Activated T-helper 9 cell treated with anti-CD3 and anti-CD28 coated beads, Interleukin-2, amount 50 U/mL, for 16 hours (primary cell): ENCODE measurements around the gene DAND5.
"Not testable (repeated sequence)": the region's sequence is repeated elsewhere in the genome, so short reads cannot be mapped to it uniquely, and the experiment has no call there.

Source experiments
- DNase-seq: peaks from one replicate; pipeline ENCODE4 v3.0.0-alpha.2; 2020; ENCODE audit warnings: low read depth

DAND5 gene

DNA sequence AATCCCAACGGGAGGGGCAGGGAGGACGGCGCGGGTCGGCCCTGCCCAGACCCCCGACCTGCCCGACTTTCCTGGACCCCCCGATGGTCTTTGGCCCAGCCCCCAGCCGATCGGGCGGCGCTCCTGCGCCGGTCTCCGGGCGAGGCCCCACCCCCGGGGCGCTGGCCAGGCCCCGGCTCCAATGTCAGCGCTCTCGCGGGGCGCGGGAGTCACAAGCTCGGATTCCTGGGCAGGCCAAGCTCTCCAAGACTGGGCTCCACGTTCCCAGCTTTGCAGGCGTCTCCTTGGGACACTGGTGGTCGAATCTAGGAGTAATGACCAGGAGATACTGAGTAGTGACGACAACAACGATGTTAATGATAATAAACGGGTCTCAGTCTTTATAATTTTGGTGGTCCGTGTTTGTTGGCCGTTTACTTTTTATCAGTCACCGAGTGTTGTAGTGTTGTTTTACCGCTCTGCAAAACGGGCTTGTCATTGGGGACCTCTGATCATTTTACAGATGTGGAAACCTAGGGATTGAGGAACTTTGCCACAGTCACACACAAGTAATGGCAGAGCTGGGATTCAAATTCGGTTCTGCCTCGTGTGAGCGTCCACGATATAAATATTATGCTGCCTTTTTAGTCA is 23.2 kb upstream of the DAND5 start:
- DNase-seq = peak; percentile 41

DNA sequence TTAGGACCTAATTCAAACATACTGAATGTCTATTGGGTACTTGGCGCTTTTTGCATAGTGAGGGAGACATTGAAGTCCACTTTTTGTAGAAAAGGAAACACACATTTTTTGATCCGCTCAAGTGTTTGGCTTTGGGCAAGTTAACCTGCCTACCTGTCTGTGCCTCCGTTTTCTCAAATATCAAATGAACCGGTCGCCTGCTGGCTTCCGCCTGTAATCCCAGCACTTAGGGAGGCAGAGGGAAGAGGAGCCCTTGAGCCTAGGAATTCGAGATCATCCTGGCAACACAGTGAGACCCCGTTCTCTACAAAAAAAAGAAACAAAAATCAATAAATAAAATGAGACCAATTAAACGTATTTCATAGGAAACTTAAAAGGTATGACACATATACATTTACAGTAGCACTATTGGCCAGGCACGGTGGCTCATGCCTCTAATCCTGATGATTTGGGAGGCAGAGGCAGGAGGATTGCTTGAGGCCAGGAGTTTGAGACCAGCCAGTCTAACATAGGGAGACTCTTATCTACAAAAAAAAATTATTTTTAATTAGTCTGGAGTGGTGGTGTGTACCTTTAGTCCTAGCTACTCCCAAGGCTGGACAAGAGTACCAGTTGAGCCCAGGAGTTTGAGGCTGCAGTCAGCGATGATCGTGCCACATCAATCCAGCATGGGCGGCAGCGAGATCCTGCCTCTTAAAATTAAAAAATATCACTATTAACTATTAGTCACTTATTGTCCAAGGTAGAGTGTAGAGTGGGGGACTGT is 22.5 kb upstream of the DAND5 start:
- DNase-seq = no peak

DNA sequence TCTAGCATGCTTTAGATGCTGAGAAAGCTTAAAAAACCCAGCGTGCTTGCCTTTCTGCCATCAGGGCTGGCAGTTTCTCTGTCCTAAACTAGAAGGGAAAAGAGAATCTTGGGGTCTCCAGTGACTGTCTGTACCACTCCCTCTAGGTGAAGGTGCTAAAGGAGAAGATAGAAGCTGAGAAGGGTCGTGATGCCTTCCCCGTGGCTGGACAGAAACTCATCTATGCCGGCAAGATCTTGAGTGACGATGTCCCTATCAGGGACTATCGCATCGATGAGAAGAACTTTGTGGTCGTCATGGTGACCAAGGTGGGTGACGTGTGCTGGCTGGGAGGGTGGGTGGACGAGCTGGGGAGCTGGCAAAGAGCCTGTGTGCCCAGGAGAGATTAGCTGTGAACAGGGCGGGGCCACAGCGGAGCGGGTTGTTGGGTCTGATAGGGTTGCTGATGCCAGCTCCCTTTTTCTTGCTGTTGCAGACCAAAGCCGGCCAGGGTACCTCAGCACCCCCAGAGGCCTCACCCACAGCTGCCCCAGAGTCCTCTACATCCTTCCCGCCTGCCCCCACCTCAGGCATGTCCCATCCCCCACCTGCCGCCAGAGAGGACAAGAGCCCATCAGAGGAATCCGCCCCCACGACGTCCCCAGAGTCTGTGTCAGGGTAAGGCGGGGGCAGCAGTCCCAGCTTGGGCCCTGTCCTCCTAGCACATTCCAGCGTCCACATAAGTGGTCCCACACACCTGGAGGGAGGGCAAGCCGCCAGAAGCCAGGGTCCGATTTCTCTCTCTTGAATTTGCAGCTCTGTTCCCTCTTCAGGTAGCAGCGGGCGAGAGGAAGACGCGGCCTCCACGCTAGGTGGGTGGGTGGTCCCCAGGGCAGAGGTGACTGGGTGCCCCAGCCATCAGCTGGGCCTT is 21.4 kb upstream of the DAND5 start:
- DNase-seq = no peak

DNA sequence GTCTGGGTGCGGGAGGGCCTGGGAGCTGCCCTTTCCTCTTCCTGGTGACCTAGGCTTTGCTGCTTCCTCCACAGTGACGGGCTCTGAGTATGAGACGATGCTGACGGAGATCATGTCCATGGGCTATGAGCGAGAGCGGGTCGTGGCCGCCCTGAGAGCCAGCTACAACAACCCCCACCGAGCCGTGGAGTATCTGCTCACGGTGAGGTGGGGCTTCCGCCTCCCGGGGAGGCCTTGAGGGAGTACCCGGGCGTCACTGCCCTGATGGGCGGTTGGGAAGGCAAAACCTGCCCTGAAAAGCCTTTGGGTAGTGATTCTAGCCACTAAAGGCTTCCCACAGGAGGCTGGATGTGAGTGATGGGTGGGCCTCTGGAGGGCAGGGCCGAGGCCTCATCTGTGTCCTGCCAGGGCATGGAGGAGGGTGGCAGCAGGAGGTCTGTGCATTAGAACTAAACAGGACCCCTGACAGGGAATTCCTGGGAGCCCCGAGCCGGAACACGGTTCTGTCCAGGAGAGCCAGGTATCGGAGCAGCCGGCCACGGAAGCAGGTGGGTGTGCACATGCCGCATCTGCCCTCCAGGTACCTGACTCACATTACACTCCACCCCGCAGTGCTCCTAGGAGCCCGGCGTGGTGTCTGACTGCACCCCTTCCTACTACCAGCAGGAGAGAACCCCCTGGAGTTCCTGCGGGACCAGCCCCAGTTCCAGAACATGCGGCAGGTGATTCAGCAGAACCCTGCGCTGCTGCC is 20.6 kb upstream of the DAND5 start:
- DNase-seq = no peak

GRCh38 chr19:12949363-12950283 is 19.8 kb upstream of the DAND5 start:
- DNase-seq = no peak

DNA sequence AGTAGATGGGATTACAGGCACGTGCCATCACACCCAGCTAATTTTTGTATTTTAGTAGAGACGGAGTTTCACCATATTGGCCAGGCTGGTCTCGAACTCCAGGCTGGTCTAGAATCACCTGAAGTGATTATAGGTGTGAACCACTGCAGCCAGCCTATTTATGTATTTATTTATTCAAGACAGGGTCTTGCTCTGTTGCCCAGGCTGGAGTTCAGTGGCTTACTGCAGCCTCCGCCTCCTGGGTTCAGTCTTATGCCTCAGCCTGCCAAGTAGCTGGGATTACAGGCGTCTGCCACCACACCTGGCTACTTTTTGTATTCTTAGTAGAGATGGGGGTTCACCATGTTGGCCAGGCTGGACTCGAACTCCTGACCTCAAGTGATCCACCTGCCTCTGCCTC is 17.3 kb upstream of the DAND5 start:
- DNase-seq = not testable (repeated sequence)

DNA sequence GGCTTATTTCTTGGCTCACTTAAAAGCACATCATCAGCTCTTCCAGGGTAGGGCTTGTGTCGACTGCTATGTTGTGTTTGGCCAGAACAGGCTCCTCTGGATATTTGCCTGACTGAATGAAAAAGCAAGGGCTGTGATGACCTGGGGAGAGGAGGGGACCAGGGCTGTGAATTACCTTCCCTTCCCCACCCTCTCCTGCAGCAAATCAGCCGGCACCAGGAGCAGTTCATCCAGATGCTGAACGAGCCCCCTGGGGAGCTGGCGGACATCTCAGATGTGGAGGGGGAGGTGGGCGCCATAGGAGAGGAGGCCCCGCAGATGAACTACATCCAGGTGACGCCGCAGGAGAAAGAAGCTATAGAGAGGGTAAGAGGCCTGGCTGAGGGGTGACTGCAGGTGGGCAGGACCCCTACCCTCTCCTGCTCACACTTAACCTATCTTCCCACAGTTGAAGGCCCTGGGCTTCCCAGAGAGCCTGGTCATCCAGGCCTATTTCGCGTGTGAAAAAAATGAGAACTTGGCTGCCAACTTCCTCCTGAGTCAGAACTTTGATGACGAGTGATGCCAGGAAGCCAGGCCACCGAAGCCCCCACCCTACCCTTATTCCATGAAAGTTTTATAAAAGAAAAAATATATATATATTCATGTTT is 16.8 kb upstream of the DAND5 start:
- DNase-seq = no peak

GRCh38 chr19:12953138-12953798 is 16.1 kb upstream of the DAND5 start:
- DNase-seq = no peak

- no peak for DNase-seq
These were observed 15.4 kb upstream of the DAND5 start for GRCh38 chr19:12953799-12954611.

DNA sequence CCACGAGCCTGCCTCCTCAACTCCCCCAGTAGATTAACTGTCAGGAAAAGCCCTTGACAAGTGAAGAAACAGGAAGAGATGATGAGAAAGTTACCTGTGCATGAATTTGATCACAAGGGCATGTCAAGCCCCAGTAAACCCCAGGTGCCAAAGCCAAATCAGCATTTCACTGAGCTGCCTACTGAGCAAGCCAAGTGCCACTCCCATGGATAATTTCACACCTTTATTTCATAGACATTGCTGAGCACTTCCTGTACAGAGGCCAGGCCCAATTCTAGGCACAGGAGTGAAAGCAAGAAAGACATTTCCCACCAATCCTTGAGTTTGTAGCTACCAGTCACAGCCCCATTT is 14.8 kb upstream of the DAND5 start:
- DNase-seq = no peak

DNA sequence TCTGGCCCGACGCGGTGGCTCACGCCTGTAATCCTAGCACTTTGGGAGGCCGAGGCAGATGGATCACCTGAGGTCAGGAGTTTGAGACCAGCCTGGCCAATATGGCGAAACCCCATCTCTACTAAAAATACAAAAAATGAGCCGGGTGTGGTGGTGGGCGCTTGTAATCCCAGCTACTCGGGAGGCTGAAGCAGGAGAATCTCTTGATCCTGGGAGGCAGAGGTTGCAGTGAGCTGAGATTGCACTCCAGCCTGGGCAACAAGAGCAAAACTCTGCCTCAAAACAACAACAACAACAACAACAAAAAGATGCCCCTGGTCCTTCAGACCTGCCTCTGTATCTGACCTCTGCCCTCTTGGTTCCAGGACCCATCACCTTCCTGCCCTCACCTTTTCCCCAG is 13.8 kb upstream of the DAND5 start:
- not testable (repeated sequence) for DNase-seq

DNA sequence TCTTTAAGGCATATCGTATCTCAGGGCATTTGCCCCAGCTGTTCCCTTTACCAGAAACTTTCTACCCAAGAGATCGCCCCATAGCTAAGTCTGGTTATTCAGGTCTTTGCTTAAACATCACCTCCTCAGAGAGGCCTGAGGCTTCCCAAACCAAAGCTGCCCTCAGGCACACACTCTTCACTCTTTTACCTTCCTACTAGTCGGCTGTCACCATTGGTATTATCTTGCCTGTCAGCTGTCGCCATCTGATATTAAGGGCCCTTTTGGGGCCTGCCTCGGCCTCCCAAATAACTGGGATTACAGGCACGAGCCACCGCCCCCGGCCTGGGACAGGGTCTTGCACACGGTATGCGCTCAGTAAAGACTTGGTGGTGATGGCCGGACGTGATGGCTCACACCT is 13.4 kb upstream of the DAND5 start:
- no peak for DNase-seq

- peak; percentile 75 for DNase-seq
These were observed 12.7 kb upstream of the DAND5 start, which contains the start of gene GADD45GIP1 for GRCh38 chr19:12956446-12957388. TSS of gene GADD45GIP1 (minus strand) at chr19:12957223. CDS start at chr19:12957212, 11 bp downstream.

DNA sequence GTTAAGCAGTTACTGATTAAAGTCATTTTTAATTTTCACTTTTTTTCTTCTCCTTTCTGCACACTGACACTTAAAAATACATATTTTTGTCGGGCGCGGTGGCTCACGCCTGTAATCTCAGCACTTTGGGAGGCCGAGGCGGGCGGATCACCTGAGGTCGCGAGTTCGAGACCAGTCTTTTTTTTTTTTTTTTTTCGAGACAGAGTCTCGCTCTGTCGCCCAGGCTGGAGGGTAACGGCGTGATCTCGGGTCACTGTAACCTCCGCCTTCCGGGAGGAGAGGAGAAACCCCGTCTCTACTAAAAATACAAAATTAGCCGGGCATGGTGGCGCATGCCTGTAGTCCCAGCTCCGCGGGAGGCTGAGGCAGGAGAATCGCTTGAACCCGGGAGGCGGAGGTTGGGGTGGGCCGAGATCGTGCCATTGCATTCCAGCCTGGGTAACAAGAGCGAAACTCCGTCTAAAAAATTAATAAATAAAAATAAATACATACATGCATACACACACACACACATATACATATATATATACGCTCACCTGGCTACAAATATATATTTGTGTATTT is 11.9 kb upstream of the DAND5 start:
- DNase-seq = not testable (repeated sequence)

GRCh38 chr19:12959481-12959880 is 9.9 kb upstream of the DAND5 start:
- DNase-seq = no peak

GRCh38 chr19:12965017-12965811 is 4.2 kb upstream of the DAND5 start:
- DNase-seq = peak; percentile 72

- DNase-seq = no peak
These were observed 3.6 kb upstream of the DAND5 start for GRCh38 chr19:12965812-12966135.
